Stomach smooth muscle (tissue), 2 donors: Measurements from ENCODE around the gene ELMO3.
A peak's percentile ranks its signal among the peaks of the same experiment; 100 is the strongest.

ENCODE experiments used
- H3K27ac ChIP-seq: one replicate; pipeline ENCODE4 v1.7.0; 2013; ENCODE audit warnings: mild to moderate bottlenecking, low read length, inconsistent platforms
- H3K27me3 ChIP-seq, 2 donors: one replicate each; pipeline ENCODE4 v1.7.0; 2013; ENCODE audit warnings: low read length in 2 of 2; ENCODE audit not compliant: insufficient read depth in 2 of 2, control insufficient read depth in 1 of 2
- H3K36me3 ChIP-seq, 2 donors: one replicate each; pipeline ENCODE4 v1.7.0; 2013; ENCODE audit warnings: low read length in 2 of 2; ENCODE audit not compliant: control insufficient read depth in 2 of 2, insufficient read depth in 2 of 2
- H3K4me1 ChIP-seq: one replicate; pipeline ENCODE4 v1.7.0; 2013; ENCODE audit warnings: low read length; ENCODE audit not compliant: control insufficient read depth, insufficient read depth
- H3K4me3 ChIP-seq, 2 donors: one replicate each; pipeline ENCODE4 v1.7.0; 2013; ENCODE audit warnings: low read length in 2 of 2
- H3K9ac ChIP-seq, 2 donors: one replicate each; pipeline ENCODE4 v1.7.0; 2013; ENCODE audit warnings: low read length in 2 of 2, mild to moderate bottlenecking in 1 of 2
- H3K9me3 ChIP-seq, 2 donors: one replicate each; pipeline ENCODE4 v1.7.0; 2013; ENCODE audit warnings: low read length in 2 of 2; ENCODE audit not compliant: control insufficient read depth in 2 of 2
- donor health status: healthy.
- donor health status: Pancreatic carcinoma.

ELMO3 gene

GRCh38 chr16:67165121-67166078 lies 33.5 kb upstream of the ELMO3 start:
- peak overlapping the region; percentile 82 for H3K27ac ChIP-seq
- H3K9ac ChIP-seq, result peak overlapping the region in 1 of 2 donors; percentile 21
- peaks cover 15 to 54% of the 10 kb centered on the region in 2 donors for H3K27me3 ChIP-seq
- peaks cover 67% of the 10 kb centered on the region for H3K4me1 ChIP-seq
- peak overlapping the region; percentile 34 to 72 for H3K4me3 ChIP-seq
- H3K36me3 ChIP-seq, result peaks cover 0 to 2% of the 10 kb centered on the region in 2 donors
- H3K9me3 ChIP-seq, result no peaks in the 10 kb centered on the region

GRCh38 chr16:67166110-67166547 lies 32.8 kb upstream of the ELMO3 start:
- H3K9ac ChIP-seq, result no peak overlapping the region
- H3K9me3 ChIP-seq, result no peaks in the 10 kb centered on the region
- peaks cover 13 to 47% of the 10 kb centered on the region in 2 donors for H3K27me3 ChIP-seq
- no peak overlapping the region for H3K27ac ChIP-seq
- H3K4me1 ChIP-seq, result peaks cover 73% of the 10 kb centered on the region
- H3K36me3 ChIP-seq, result peaks cover 0 to 2% of the 10 kb centered on the region in 2 donors
- no peak overlapping the region for H3K4me3 ChIP-seq

GRCh38 chr16:67166598-67167168 lies 32.2 kb upstream of the ELMO3 start:
- no peak overlapping the region for H3K4me3 ChIP-seq
- H3K36me3 ChIP-seq, result peaks cover 0 to 2% of the 10 kb centered on the region in 2 donors
- peak overlapping the region; percentile 18 for H3K27ac ChIP-seq
- H3K27me3 ChIP-seq, result peaks cover 10 to 41% of the 10 kb centered on the region in 2 donors
- no peak overlapping the region for H3K9ac ChIP-seq
- peaks cover 73% of the 10 kb centered on the region for H3K4me1 ChIP-seq
- no peaks in the 10 kb centered on the region for H3K9me3 ChIP-seq

GRCh38 chr16:67167588-67167987 lies 31.3 kb upstream of the ELMO3 start:
- Histone ChIP-seq H3K27ac (peak overlapping the region; percentile 18), H3K9ac (no peak overlapping the region), H3K9me3 (no peaks in the 10 kb centered on the region), H3K4me3 (no peak overlapping the region), H3K36me3 (peaks cover 0 to 2% of the 10 kb centered on the region in 2 donors), H3K4me1 (peaks cover 67% of the 10 kb centered on the region), H3K27me3 (peaks cover 9 to 34% of the 10 kb centered on the region in 2 donors)

GRCh38 chr16:67169011-67169451 lies 29.9 kb upstream of the ELMO3 start:
- Histone ChIP-seq H3K27ac (peak overlapping the region; percentile 97), H3K27me3 (peaks cover 6 to 20% of the 10 kb centered on the region in 2 donors), H3K9me3 (no peaks in the 10 kb centered on the region), H3K36me3 (peaks cover 0 to 2% of the 10 kb centered on the region in 2 donors), H3K9ac (peak overlapping the region; percentile 41 to 78), H3K4me1 (peaks cover 64% of the 10 kb centered on the region), H3K4me3 (peak overlapping the region in 1 of 2 donors; percentile 78)

GRCh38 chr16:67169642-67170167 lies 29.2 kb upstream of the ELMO3 start:
- H3K9me3 ChIP-seq, result no peaks in the 10 kb centered on the region
- peak overlapping the region; percentile 97 for H3K27ac ChIP-seq
- peaks cover 6 to 14% of the 10 kb centered on the region in 2 donors for H3K27me3 ChIP-seq
- peak overlapping the region; percentile 41 to 78 for H3K9ac ChIP-seq
- H3K4me1 ChIP-seq, result peaks cover 66% of the 10 kb centered on the region
- peak overlapping the region; percentile 52 to 78 for H3K4me3 ChIP-seq
- H3K36me3 ChIP-seq, result peaks cover 0 to 2% of the 10 kb centered on the region in 2 donors

- Histone ChIP-seq H3K4me1 (peaks cover 66% of the 10 kb centered on the region), H3K27ac (peak within 1 kb of the TSS; percentile 97), H3K4me3 (peak within 1 kb of the TSS; percentile 55 to 78), H3K27me3 (peaks cover under 1 to 8% of the 10 kb centered on the region in 2 donors), H3K9me3 (no peaks in the 10 kb centered on the region), H3K36me3 (peaks cover 0 to 5% of the 10 kb centered on the region in 2 donors), H3K9ac (peak within 1 kb of the TSS; percentile 74 to 87)
Observed at GRCh38 chr16:67170168-67170948, 28.6 kb upstream of the ELMO3 start, which contains the start of gene NOL3. Gene NOL3, plus strand, starts transcription at chr16:67170538.

GRCh38 chr16:67170949-67171649 lies 27.8 kb upstream of the ELMO3 start:
- Histone ChIP-seq H3K4me3 (peak overlapping the region; percentile 55 to 78), H3K9ac (peak overlapping the region; percentile 74 to 87), H3K4me1 (peaks cover 65% of the 10 kb centered on the region), H3K36me3 (peaks cover 0 to 5% of the 10 kb centered on the region in 2 donors), H3K9me3 (no peaks in the 10 kb centered on the region), H3K27me3 (peaks cover 0 to 3% of the 10 kb centered on the region in 2 donors), H3K27ac (peak overlapping the region; percentile 97)

- H3K27me3 ChIP-seq, result no peaks in the 10 kb centered on the region
- peaks cover 74% of the 10 kb centered on the region for H3K4me1 ChIP-seq
Observed at GRCh38 chr16:67173323-67173722, 25.6 kb upstream of the ELMO3 start.

More at GRCh38 chr16:67173323-67173722, 25.6 kb upstream of the ELMO3 start:
- Histone ChIP-seq H3K9ac (peak overlapping the region; percentile 53 to 88), H3K4me3 (peak overlapping the region; percentile 57 to 76), H3K9me3 (no peaks in the 10 kb centered on the region), H3K36me3 (peaks cover 0 to 2% of the 10 kb centered on the region in 2 donors), H3K27ac (peak overlapping the region; percentile 96)
